Measurements from ENCODE around the gene UQCC3.
"Not testable (repeated sequence)": the region's sequence is repeated elsewhere in the genome, so short reads cannot be mapped to it uniquely, and the experiment has no call there.

The UQCC3 gene

GRCh38 chr11:62665599-62666258, 5.7 kb upstream of the UQCC3 start:
- peak in 2 of 3 experiments; percentile 48 for DNase-seq (ENCODE audit: low read depth in 2 of 3, low spot score in 2 of 3)

DNA sequence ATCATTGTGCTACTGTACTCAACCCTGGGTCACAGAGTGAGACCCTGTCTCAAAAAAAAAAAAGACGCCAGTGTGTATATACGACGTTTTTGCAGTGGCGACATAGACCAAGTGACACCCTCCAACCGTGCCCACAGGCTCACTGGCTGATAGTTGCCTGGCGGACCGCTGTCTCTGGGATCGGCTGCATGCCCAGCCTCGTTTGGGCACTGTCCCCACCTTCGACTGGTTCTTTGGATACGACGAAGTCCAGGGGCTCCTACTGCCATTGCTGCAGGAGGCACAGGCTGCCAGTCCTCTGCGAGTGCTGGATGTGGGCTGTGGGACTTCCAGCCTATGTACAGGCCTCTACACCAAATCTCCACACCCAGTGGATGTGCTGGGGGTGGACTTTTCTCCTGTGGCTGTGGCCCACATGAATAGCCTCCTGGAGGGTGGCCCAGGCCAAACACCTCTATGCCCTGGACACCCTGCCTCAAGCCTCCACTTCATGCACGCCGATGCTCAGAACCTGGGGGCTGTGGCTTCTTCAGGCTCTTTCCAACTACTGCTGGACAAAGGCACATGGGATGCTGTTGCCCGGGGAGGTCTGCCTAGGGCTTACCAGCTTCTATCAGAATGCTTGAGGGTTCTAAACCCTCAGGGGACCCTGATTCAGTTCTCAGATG, 5.1 kb upstream of the UQCC3 start:
- DNase-seq (ENCODE audit: low read depth in 2 of 3, low spot score in 2 of 3) = no peak

- DNase-seq (ENCODE audit: low read depth in 2 of 3, low spot score in 2 of 3) = no peak
Observed at GRCh38 chr11:62667460-62667859, 4.0 kb upstream of the UQCC3 start.

GRCh38 chr11:62669420-62670161, 1.9 kb upstream of the UQCC3 start:
- no peak for DNase-seq (ENCODE audit: low read depth in 2 of 3, low spot score in 2 of 3)

DNA sequence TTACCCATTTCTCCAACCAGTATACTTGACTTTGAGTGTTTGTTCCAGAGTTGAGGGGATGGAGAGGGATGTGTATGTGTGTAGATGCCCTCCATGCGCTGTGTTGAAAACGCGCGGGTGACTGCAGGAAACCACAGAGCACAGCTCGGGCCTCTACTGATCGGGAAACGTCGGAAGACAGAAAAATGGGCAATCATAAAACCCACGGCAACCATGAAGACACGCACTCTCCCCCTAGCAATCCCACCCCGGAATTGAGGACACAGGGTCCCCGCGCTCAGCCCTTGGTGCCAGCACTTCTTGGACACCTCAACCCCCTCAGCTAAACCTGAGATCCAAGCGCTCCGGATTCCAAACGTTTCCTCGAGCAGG, 251 bp upstream of the UQCC3 start:
- DNase-seq (ENCODE audit: low read depth in 2 of 3, low spot score in 2 of 3) = no peak

GRCh38 chr11:62673196-62673525, 1.7 kb downstream of the UQCC3 start:
- DNase-seq (ENCODE audit: low read depth in 2 of 3, low spot score in 2 of 3) = no peak

- DNase-seq (ENCODE audit: low read depth in 2 of 3, low spot score in 2 of 3) = not testable (repeated sequence)
Observed at GRCh38 chr11:62675415-62675814, 3.9 kb downstream of the UQCC3 start.

DNA sequence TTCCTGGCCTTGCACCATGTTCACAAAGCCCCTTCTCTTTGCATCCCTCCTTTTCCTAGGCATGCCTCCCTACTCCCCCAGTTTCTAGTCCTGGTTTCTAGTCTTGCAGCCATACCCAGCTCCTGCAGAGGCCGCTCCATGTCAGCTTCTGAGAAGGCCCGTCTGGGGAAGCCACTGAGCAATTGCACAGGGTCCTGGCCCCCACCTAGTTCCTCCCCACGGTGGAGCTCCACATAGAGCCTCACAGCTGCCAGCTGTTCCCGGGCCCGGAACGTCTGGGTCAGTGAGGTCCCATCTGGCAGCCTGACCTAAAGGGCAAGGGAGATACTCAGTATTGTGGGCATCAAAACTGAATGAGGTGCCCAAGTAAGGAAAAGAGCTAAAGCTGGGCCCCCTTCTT, 5.2 kb downstream of the UQCC3 start:
- DNase-seq (ENCODE audit: low read depth in 2 of 3, low spot score in 2 of 3) = no peak

DNA sequence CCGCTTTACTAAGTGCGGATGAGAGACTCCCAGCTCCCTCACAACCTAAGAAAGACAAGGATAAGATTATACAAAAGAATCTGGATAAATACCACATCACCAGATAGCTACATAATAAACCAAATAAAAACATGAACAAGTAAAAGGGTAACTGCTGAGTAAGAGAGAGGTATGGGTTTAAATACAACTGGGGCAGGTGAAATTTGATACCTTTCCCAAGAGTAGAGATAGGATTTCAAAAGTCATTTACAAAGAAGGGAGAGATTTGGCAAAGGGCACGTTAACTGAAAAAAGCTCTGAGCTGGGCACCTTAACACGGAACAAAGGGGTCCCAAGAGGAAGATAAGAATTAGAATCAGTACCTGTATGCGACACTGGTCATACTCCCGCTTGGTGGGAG, 5.7 kb downstream of the UQCC3 start:
- DNase-seq (ENCODE audit: low read depth in 2 of 3, low spot score in 2 of 3) = no peak

DNA sequence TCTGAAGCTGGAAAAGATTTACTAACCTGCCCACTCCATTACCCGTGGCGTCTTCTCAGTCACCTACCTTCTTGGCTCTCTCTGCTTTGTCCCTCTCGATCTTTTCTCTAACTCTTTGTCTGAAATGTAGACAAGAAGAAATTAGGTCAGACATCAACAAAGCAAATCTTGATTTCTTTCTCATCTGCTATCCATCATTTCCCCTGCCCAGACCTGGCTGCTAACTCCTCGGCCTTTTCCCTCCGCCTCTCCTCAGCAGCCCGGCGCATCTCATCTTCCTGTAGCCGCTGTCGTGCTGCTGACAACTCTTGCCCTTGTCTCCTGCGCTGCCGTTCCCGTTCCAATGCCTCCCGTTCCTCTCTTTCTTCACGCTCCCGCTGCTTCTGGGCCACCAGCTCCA, 6.2 kb downstream of the UQCC3 start:
- DNase-seq (ENCODE audit: low read depth in 2 of 3, low spot score in 2 of 3) = no peak

DNA sequence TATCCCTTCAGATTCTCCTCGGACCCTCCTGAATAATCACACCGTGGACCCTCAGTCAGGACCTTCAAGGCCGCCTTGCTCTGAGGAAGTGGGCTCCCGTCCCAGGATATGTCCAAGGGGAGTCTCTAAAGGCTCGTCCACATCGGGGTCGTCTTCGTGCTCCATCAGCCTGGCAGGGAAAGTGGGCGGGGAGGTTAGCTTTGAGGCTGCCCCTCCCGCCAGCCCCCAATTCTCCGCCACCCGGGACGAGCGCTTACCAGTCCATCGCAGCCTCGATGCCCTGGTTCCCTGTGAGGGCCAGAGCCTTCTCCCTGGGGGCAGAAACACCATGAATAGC, 6.9 kb downstream of the UQCC3 start:
- DNase-seq (ENCODE audit: low read depth in 2 of 3, low spot score in 2 of 3) = no peak

GRCh38 chr11:62678770-62679696, 7.6 kb downstream of the UQCC3 start, which contains the start of gene UBXN1:
TSS of gene UBXN1 (minus strand) at chr11:62679073. CDS start at chr11:62678923, 150 bp downstream.
- DNase-seq (ENCODE audit: low read depth in 2 of 3, low spot score in 2 of 3) = peak; percentile 63 to 75 (median 70)

- no peak for DNase-seq (ENCODE audit: low read depth in 2 of 3, low spot score in 2 of 3)
Observed at GRCh38 chr11:62680825-62681240, 9.4 kb downstream of the UQCC3 start.

- no peak for DNase-seq (ENCODE audit: low read depth in 2 of 3, low spot score in 2 of 3)
Observed at GRCh38 chr11:62682518-62682917, 11.0 kb downstream of the UQCC3 start.

DNA sequence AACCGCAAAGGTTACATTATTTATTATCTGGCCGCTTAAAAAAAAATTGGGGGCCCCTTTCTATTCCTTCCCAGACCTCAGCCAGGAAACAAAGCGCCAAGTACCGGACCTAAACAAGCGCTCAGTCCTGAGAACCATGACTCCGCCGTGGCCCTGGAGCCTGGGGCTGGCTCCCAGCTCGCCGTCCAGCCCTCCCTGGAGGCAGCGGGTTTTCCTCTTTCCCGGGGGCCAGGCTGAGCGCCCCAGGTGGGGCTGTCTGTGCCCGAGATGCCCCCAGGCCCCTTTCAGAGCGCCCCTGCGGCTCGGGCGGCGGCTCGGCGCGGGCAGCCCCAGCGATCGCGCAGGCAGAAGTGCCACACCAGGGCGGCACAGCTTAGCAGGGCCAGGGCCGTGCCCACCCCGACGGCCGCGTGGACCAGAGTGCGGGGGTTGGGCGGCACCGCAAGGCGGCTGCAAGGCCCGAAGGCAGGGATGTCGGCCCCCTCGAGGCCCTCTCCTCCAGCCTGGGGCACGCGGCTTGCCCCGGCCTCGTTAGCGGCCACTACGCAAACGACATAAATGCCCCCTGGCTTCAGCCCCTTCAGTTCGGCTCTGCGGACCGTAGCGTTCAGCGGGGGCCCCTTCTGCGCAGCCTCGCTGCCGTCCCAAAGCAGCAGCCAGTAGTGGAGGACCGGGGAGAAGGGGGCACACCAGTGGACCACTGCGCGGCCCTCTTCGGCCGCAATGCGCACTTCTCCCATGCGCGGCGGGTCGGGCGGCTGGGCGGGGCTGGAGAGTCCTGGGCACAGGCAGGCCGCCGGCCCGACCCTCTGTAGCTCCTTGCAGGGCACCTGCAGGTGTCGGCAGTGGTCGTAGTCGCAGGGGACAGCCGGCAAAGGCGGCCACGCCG, 16.3 kb downstream of the UQCC3 start:
- DNase-seq (ENCODE audit: low read depth in 2 of 3, low spot score in 2 of 3) = no peak

DNA sequence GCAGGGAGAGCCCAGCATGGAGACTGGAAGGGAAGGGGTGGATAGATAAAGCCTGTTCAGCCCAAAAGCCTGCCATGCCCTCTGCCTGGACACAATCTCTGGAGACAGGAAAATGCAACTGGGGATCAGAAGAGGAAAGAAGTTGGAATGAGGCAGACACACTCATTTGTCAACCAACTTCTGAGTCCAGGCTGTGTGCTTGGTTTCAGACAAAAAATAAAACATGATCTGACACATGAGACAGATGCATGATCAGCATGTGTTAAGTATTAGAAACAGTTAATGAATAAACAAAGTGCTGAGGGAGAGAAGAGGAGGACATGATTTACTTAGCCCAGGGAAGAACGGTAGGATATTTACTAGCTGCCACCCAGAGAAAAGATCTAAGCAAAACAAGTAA, 17.0 kb downstream of the UQCC3 start:
- DNase-seq (ENCODE audit: low read depth in 2 of 3, low spot score in 2 of 3) = no peak

GRCh38 chr11:62689421-62690183, 18.1 kb downstream of the UQCC3 start, which contains the start of gene LRRN4CL:
TSS of gene LRRN4CL (minus strand) at chr11:62689530. CDS start at chr11:62688508, 1,022 bp downstream.
- no peak for DNase-seq (ENCODE audit: low read depth in 2 of 3, low spot score in 2 of 3)

GRCh38 chr11:62693624-62694023, 22.2 kb downstream of the UQCC3 start:
- not testable (repeated sequence) for DNase-seq (ENCODE audit: low read depth in 2 of 3, low spot score in 2 of 3)

DNA sequence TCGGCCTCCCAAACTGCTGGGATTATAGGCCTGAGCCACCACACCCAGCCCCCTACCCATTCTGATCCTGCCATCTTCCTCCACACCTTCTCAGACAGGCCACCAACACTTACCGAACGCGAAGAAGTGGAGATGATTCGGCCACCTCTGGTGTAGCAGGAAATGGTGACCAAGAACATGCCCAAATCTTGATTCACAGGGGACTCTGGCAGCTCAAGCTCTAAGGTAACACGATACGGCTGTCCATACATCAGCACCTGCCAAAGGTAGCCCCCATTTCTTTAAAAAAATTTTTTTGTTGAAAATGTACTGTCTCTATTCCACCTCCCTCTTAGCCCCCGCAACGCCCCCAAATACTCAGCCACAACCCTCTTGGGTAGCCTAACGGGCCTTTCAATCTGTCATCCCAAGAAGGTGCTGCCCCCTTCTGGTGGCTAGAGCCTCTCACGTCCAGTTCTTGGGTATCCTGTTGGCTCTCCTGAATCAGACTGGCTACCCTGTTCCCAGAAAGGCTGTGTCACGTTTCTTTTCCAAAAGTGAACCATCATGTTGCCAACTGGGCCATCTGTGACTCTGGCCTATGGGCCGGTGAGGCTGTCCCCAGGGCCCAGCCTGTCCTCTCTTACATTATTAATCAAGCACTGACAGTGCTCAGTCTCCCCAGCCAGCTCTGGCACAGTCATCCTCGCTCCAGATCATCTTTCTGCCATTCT, 23.1 kb downstream of the UQCC3 start:
- DNase-seq (ENCODE audit: low read depth in 2 of 3, low spot score in 2 of 3) = peak in 2 of 3 experiments; percentile 52 to 60

Data from activated CD8-positive, alpha-beta memory T cell treated with anti-CD3 and anti-CD28 coated beads for 48 hours (primary cell).